Neural cell (in vitro differentiated cells): ENCODE results near the gene JAGN1. TPM values are rescaled to one million over a fixed set of nuclear protein-coding genes. Genes with fewer than 3 reads are reported as not detected.
A peak's percentile ranks its signal among the peaks of the same experiment; 100 is the strongest.
"Not testable (repeated sequence)": the region's sequence is repeated elsewhere in the genome, so short reads cannot be mapped to it uniquely, and the experiment has no call there.

ENCODE experiments used
- H2AFZ ChIP-seq: fragments of 200-600, 300-800 bp; sonication (generic), shearing (Covaris generic); 2 replicates; pipeline ENCODE4 v1.6.0; 2014; ENCODE audit warnings: low read depth, mild to moderate bottlenecking, antibody characterized with exemption, low read length, moderate library complexity
- H3F3A ChIP-seq: fragments of 200-600 bp; shearing (Covaris generic); 2 replicates; pipeline ENCODE4 v1.6.1; 2016; ENCODE audit warnings: mild to moderate bottlenecking, moderate library complexity, mixed read lengths, antibody characterized with exemption, low read length; ENCODE audit not compliant: insufficient read depth, poor library complexity, severe bottlenecking
- H3K27ac ChIP-seq: fragments of 200-600, 300-800 bp; sonication (generic), shearing (Covaris generic); 2 replicates; pipeline ENCODE4 v1.5.1; 2014; ENCODE audit warnings: mild to moderate bottlenecking, low read length, moderate library complexity
- H3K27me3 ChIP-seq: fragments of 300-800, 200-600 bp; sonication (generic), shearing (Covaris generic); 2 replicates; pipeline ENCODE4 v1.6.0; 2014; ENCODE audit warnings: mild to moderate bottlenecking, low read depth, low read length, moderate library complexity; ENCODE audit not compliant: insufficient read depth
- H3K36me3 ChIP-seq: fragments of 300-800, 200-600 bp; sonication (generic), shearing (Covaris generic); 2 replicates; pipeline ENCODE4 v1.5.1; 2014; ENCODE audit warnings: mild to moderate bottlenecking, antibody characterized with exemption, low read length, moderate library complexity; ENCODE audit not compliant: insufficient read depth
- H3K4me2 ChIP-seq: fragments of 300-800, 200-600 bp; sonication (generic), shearing (Covaris generic); 2 replicates; pipeline ENCODE4 v1.6.0; 2014; ENCODE audit warnings: mild to moderate bottlenecking, low read length
- H3K4me3 ChIP-seq: fragments of 300-800, 200-600 bp; sonication (generic), shearing (Covaris generic); 2 replicates; pipeline ENCODE4 v1.5.1; 2014; ENCODE audit warnings: mild to moderate bottlenecking, low read length, moderate library complexity
- H3K79me2 ChIP-seq: fragments of 200-600 bp; shearing (Covaris generic); replicated peaks from 2 replicates; pipeline ENCODE4 v1.6.0; 2014; ENCODE audit warnings: mild to moderate bottlenecking, low read length, moderate library complexity; ENCODE audit not compliant: insufficient read depth
- H3K9ac ChIP-seq: fragments of 300-800, 200-600 bp; sonication (generic), shearing (Covaris generic); 2 replicates; pipeline ENCODE4 v1.6.1; 2016; ENCODE audit warnings: mild to moderate bottlenecking, low read length, mixed read lengths
- H3K9me2 ChIP-seq: fragments of 200-600 bp; shearing (Covaris generic); 2 replicates; pipeline ENCODE4 v1.6.1; 2016; ENCODE audit warnings: mild to moderate bottlenecking, low read length, mixed read lengths; ENCODE audit not compliant: insufficient read depth
- H3K9me3 ChIP-seq: fragments of 200-600, 300-800 bp; sonication (generic), shearing (Covaris generic); 2 replicates; pipeline ENCODE4 v1.6.1; 2016; ENCODE audit warnings: mild to moderate bottlenecking, mixed run types, low read length, moderate library complexity, mixed read lengths
- H4K20me1 ChIP-seq: fragments of 200-600 bp; shearing (Covaris generic); 2 replicates; pipeline ENCODE4 v1.6.1; 2016; ENCODE audit warnings: mild to moderate bottlenecking, mixed run types; ENCODE audit not compliant: insufficient read depth
- CTCF ChIP-seq: fragments of 450-650 bp; IDR thresholded peaks from 2 replicates; pipeline ENCODE4 v1.5.1; 2014; ENCODE audit warnings: antibody characterized with exemption, mild to moderate bottlenecking, moderate library complexity; ENCODE audit not compliant: poor library complexity, severe bottlenecking
- EP300 ChIP-seq: fragments of 450-650 bp; conservative IDR thresholded peaks from 2 replicates; pipeline ENCODE4 v1.6.1; 2014; ENCODE audit warnings: antibody characterized with exemption, mild to moderate bottlenecking, moderate library complexity; ENCODE audit not compliant: poor library complexity, severe bottlenecking
- EZH2 ChIP-seq: fragments of 200-600, 300-800 bp; shearing (Covaris generic), sonication (generic); IDR thresholded peaks from 2 replicates; pipeline ENCODE4 v1.6.1; 2014; ENCODE audit warnings: antibody characterized with exemption, low read length, borderline replicate concordance, mild to moderate bottlenecking; ENCODE audit not compliant: insufficient read depth, poor library complexity, severe bottlenecking
- MXI1 ChIP-seq: fragments of 450-650 bp; conservative IDR thresholded peaks from 2 replicates; pipeline ENCODE4 v1.6.1; 2014; ENCODE audit warnings: antibody characterized with exemption, mild to moderate bottlenecking; ENCODE audit not compliant: poor library complexity, severe bottlenecking
- POLR2AphosphoS5 ChIP-seq: IDR thresholded peaks from 2 replicates; pipeline ENCODE4 v1.6.1; 2012
- RAD21 ChIP-seq: fragments of 450-650 bp; conservative IDR thresholded peaks from 2 replicates; pipeline ENCODE4 v1.6.1; 2014; ENCODE audit warnings: antibody characterized with exemption, mild to moderate bottlenecking, moderate library complexity
- REST ChIP-seq: IDR thresholded peaks from 2 replicates; pipeline ENCODE4 v1.6.1; 2012; ENCODE audit warnings: borderline replicate concordance
- SMC3 ChIP-seq: fragments of 450-650 bp; conservative IDR thresholded peaks from 2 replicates; pipeline ENCODE4 v1.6.1; 2014; ENCODE audit warnings: antibody characterized with exemption, mild to moderate bottlenecking, moderate library complexity; ENCODE audit not compliant: poor library complexity
- TAF1 ChIP-seq: IDR thresholded peaks from 2 replicates; pipeline ENCODE4 v1.6.1; 2012; ENCODE audit warnings: low read depth
- polyA plus RNA-seq: library from polyadenylated mRNA; depleted of rRNA; stranded (reverse); fragments of >200 nt; gene quantifications from 2 replicates; pipeline ENCODE4 v1.2.3, GENCODE V29; 2014

Gene JAGN1
- polyA plus RNA-seq, 1 donor from 2014 or later: 26.5 TPM

- H3K79me2 ChIP-seq: no peaks in the 10 kb centered on the region
- H3K9ac ChIP-seq: no peak overlapping the region
- H3K27ac ChIP-seq: no peak overlapping the region
- H3K9me3 ChIP-seq: no peaks in the 10 kb centered on the region
- no peaks in the 10 kb centered on the region for H3K27me3 ChIP-seq
- H3K9me2 ChIP-seq: no peaks in the 10 kb centered on the region
- H3K36me3 ChIP-seq: no peaks in the 10 kb centered on the region
- no peaks in the 10 kb centered on the region for H3F3A ChIP-seq
- no peak overlapping the region for H3K4me3 ChIP-seq
- no peak overlapping the region for H2AFZ ChIP-seq
- H4K20me1 ChIP-seq: no peaks in the 10 kb centered on the region
- TF ChIP-seq POLR2AphosphoS5 (no peak), MXI1 (no peak), RAD21 (no peak), CTCF (no peak), EZH2 (no peak), REST (no peak), TAF1 (no peak), SMC3 (no peak), EP300 (no peak)
- H3K4me2 ChIP-seq: no peak overlapping the region
Measured at GRCh38 chr3:9846931-9847488, 43.4 kb upstream of the JAGN1 start.

GRCh38 chr3:9847870-9848269, 42.5 kb upstream of the JAGN1 start:
- not testable (repeated sequence) for H3K36me3 ChIP-seq, H3K27ac ChIP-seq, H3K27me3 ChIP-seq, H4K20me1 ChIP-seq, H3K4me3 ChIP-seq, H2AFZ ChIP-seq, H3K4me2 ChIP-seq, H3K9me3 ChIP-seq, H3K9ac ChIP-seq, H3K9me2 ChIP-seq, H3K79me2 ChIP-seq, H3F3A ChIP-seq

- not testable (repeated sequence) for H3K9ac ChIP-seq, H3F3A ChIP-seq, H2AFZ ChIP-seq, H3K27ac ChIP-seq, H3K36me3 ChIP-seq, H4K20me1 ChIP-seq, H3K4me3 ChIP-seq, H3K79me2 ChIP-seq, H3K4me2 ChIP-seq, H3K9me3 ChIP-seq, H3K27me3 ChIP-seq, H3K9me2 ChIP-seq
- peak; percentile 58 for TF ChIP-seq SMC3
- peak; percentile 74 for TF ChIP-seq CTCF
Measured at GRCh38 chr3:9848860-9849259, 41.5 kb upstream of the JAGN1 start.

- not testable (repeated sequence) for H3K9me2 ChIP-seq, H3K27me3 ChIP-seq, H3K4me3 ChIP-seq, H3K27ac ChIP-seq, H3K36me3 ChIP-seq, H2AFZ ChIP-seq, H3K9ac ChIP-seq, H3K9me3 ChIP-seq, H3K4me2 ChIP-seq, H3K79me2 ChIP-seq, H3F3A ChIP-seq, H4K20me1 ChIP-seq
Measured at GRCh38 chr3:9851383-9851782, 39.0 kb upstream of the JAGN1 start.
